Endothelial cell of umbilical vein (primary cell): ENCODE measurements around the gene PRKAR2B. TPM values are rescaled to one million over a fixed set of nuclear protein-coding genes. Genes with fewer than 3 reads are reported as not detected.

ENCODE experiments used
- BruUV-seq: library from RNA; stranded (reverse); fragments of 400-500 nt; replicated peaks from 2 replicates; lab custom pipeline; 2021; lab: Mats Ljungman, UMichigan
- CTCF ChIA-PET: fragments of 300-600, 350-600 bp; sonication (Branson Sonifier 250); formaldehyde crosslinking; loops from one replicate; lab custom pipeline; 2021; ENCODE audit warnings: antibody characterized with exemption, inconsistent platforms; lab: Charles Lee
- POLR2A ChIA-PET: fragments of 300-600, 350-600 bp; sonication (Branson Sonifier 250); formaldehyde crosslinking; loops from one replicate; lab custom pipeline; 2021; ENCODE audit warnings: antibody characterized with exemption, inconsistent platforms; lab: Charles Lee
- DNase-seq: peaks from one replicate; pipeline ENCODE4 v3.0.0-alpha.2; 2011; ENCODE audit warnings: low read depth, low spot score
- FAIRE-seq: peaks from 2 replicates; lab custom pipeline; 2011; peaks lifted over from hg19 to GRCh38; lab: Jason Lieb, UNC
- H2AFZ ChIP-seq: 2 replicates; pipeline ENCODE4 v1.6.0; 2012; ENCODE audit warnings: low read depth, low read length, control low read depth, inconsistent platforms
- H3K27ac ChIP-seq: 2 replicates; pipeline ENCODE4 v1.5.1; 2011; ENCODE audit warnings: low read depth, mild to moderate bottlenecking, control low read depth, low read length, moderate library complexity; ENCODE audit not compliant: insufficient read depth
- H3K27me3 ChIP-seq, 2 experiments: 2 replicates each; pipeline versions ENCODE4 v1.6.0 to v1.6.1; 2011; ENCODE audit warnings: low read length in 2 of 2, mixed read lengths in 1 of 2; ENCODE audit not compliant: control insufficient read depth in 2 of 2, insufficient read depth in 2 of 2
- H3K36me3 ChIP-seq, 2 experiments: 2 replicates in 1 of 2; 3 replicates in 1 of 2; pipeline ENCODE4 v1.5.1; 2011; ENCODE audit warnings: low read length in 2 of 2, mild to moderate bottlenecking in 1 of 2, moderate library complexity in 1 of 2; ENCODE audit not compliant: control insufficient read depth in 2 of 2, insufficient read depth in 2 of 2; ENCODE audit errors: extremely low read depth in 1 of 2
- H3K4me1 ChIP-seq: 3 replicates; pipeline ENCODE4 v1.5.1; 2011; ENCODE audit warnings: mild to moderate bottlenecking, low read length; ENCODE audit not compliant: control insufficient read depth, insufficient read depth; ENCODE audit errors: extremely low read depth
- H3K4me2 ChIP-seq: 2 replicates; pipeline ENCODE4 v1.6.1; 2011; ENCODE audit warnings: low read length, control low read depth, mixed read lengths; ENCODE audit not compliant: insufficient read depth
- H3K4me3 ChIP-seq, 3 experiments: fragments of 200-600 bp in 1 of 3; sonication (generic), shearing (Covaris generic) in 1 of 3; replicated peaks in 1 of 3; 2 replicates each; pipeline ENCODE4 v1.5.1; 2011 to 2016; ENCODE audit warnings: control low read depth in 3 of 3, low read length in 3 of 3, mild to moderate bottlenecking in 2 of 3, inconsistent platforms in 1 of 3, low read depth in 1 of 3, moderate library complexity in 1 of 3; ENCODE audit not compliant: insufficient read depth in 1 of 3
- H3K79me2 ChIP-seq: 2 replicates; pipeline ENCODE4 v1.6.0; 2012; ENCODE audit warnings: low read length, inconsistent platforms; ENCODE audit not compliant: control insufficient read depth, insufficient read depth
- H3K9ac ChIP-seq: replicated peaks from 2 replicates; pipeline ENCODE3; 2011; ENCODE audit warnings: low read length, control low read depth; ENCODE audit not compliant: insufficient read depth; ENCODE audit errors: extremely low read depth
- H3K9me1 ChIP-seq: replicated peaks from 3 replicates; pipeline ENCODE4 v1.6.0; 2011; ENCODE audit warnings: mild to moderate bottlenecking, low read length; ENCODE audit not compliant: control insufficient read depth, insufficient read depth; ENCODE audit errors: extremely low read depth
- H3K9me3 ChIP-seq: replicated peaks from 2 replicates; pipeline ENCODE4 v1.5.1; 2012; ENCODE audit warnings: low read length, inconsistent platforms; ENCODE audit not compliant: control insufficient read depth, insufficient read depth
- H4K20me1 ChIP-seq: replicated peaks from 2 replicates; pipeline ENCODE3; 2011; ENCODE audit warnings: mild to moderate bottlenecking, low read length; ENCODE audit not compliant: control insufficient read depth, insufficient read depth; ENCODE audit errors: extremely low read depth
- EZH2 ChIP-seq: IDR thresholded peaks from 2 replicates; pipeline ENCODE4 v1.6.1; 2012; ENCODE audit warnings: borderline replicate concordance, low read depth, mild to moderate bottlenecking, moderate library complexity, low read length, inconsistent platforms; ENCODE audit not compliant: severe bottlenecking
- FOS ChIP-seq: IDR thresholded peaks from 2 replicates; pipeline ENCODE4 v1.6.1; 2011; ENCODE audit warnings: mild to moderate bottlenecking, low read length, moderate library complexity, borderline replicate concordance; ENCODE audit not compliant: insufficient read depth
- GATA2 ChIP-seq: IDR thresholded peaks from 2 replicates; pipeline ENCODE4 v1.7.0; 2011; ENCODE audit warnings: low read depth, mild to moderate bottlenecking, moderate library complexity, mixed read lengths, low read length; ENCODE audit not compliant: insufficient read length, insufficient read depth
- JUN ChIP-seq: IDR thresholded peaks from 2 replicates; pipeline ENCODE4 v1.6.1; 2011; ENCODE audit warnings: borderline replicate concordance, low read depth; ENCODE audit not compliant: insufficient read length, insufficient read depth
- MYC ChIP-seq: IDR thresholded peaks from one replicate; pipeline ENCODE4 v1.6.1; 2011; ENCODE audit warnings: mild to moderate bottlenecking, low read depth, low read length
- POLR2A ChIP-seq: IDR thresholded peaks from 2 replicates; pipeline ENCODE4 v1.6.1; 2012; ENCODE audit warnings: low read depth, mild to moderate bottlenecking, control low read depth, low read length
- POLR2AphosphoS5 ChIP-seq: IDR thresholded peaks from 2 replicates; pipeline ENCODE4 v1.6.1; 2012; ENCODE audit warnings: low read depth, mild to moderate bottlenecking, control low read depth, low read length, moderate library complexity; ENCODE audit not compliant: insufficient read depth
- dilution Hi-C: fragments of 300-500 bp; cut with MboI; formaldehyde crosslinking; loops from one replicate; pipeline ENCODE4 v1.15.0; 2019; ENCODE audit warnings: low sequenced_read_pairs; ENCODE audit not compliant: extremely low pct_ligation_motif_present
- intact Hi-C: fragments of 100-400 bp; cut with micrococcal nuclease; formaldehyde crosslinking; loops from one replicate; pipeline ENCODE4 v1.10.0; 2022
- polyA plus RNA-seq, 4 experiments: library from polyadenylated mRNA; depleted of rRNA in 3 of 4; stranded (reverse) in 3 of 4; unstranded in 1 of 4; fragments of >200 nt; gene quantifications; 2 replicates each; pipeline versions ENCODE4 v1.2.1 to v1.2.3, GENCODE V29; 2011 to 2012; ENCODE audit warnings: missing spikeins in 1 of 4
- total RNA-seq: library from RNA; stranded (reverse); gene quantifications from 2 replicates; pipeline ENCODE4 v1.2.3, GENCODE V29; 2021
- TF ChIP-seq, protein P1 (sequence below): IDR thresholded peaks from 2 replicates; pipeline ENCODE4 v1.6.1; 2011; ENCODE audit not compliant: insufficient read depth, insufficient read length
- TF ChIP-seq, protein P2 (sequence below), 2 donors: IDR thresholded peaks; 1 replicate in 1 of 2; 2 replicates in 1 of 2; pipeline ENCODE4 v1.5.1; 2011; ENCODE audit warnings: low read length in 2 of 2, mild to moderate bottlenecking in 2 of 2, moderate library complexity in 2 of 2, control low read depth in 1 of 2, inconsistent platforms in 1 of 2, low read depth in 1 of 2; ENCODE audit not compliant: insufficient read depth in 1 of 2; ENCODE audit errors: extremely low read depth in 1 of 2

Gene PRKAR2B
- total and polyA plus RNA-seq, 2 donors (not counting 3 experiments of a cell fraction or from before 2014, with no cell fraction given), result 10.7 to 39.8 TPM

DNA sequence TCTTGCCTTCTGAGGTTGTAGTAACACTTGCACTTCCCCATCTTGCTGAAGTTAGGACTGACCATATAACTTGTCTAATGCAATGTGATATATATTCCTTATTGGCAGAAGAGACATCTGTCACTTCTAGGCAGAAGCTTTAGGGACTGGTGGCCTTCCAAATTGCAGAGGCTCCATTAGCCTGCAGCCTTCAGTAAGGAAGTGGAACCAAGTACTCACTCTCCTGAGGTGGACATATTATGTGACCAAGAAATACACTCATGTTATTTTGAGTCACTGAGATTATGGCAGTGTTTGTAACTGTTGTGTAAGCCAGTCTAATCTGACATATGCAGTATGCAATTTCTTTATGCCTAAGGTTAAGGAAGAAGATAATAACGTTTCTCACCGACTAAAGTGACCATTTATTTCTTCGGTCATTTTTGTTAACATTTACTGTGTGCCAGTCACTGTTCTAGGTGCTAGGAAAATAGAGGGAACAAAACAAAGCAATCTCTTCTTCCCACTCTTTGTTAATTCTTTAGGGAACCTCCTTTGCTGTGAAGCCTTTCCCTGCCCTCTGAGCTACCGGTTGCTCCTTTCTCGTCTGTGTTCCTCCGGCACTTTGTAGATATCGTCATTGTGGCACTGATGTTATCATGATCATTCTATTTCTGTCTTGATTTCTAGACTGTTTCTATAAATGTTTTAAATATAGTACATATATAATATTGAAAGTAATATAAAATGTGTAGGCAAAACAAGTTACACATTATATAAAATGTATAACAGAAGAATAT lies 71.4 kb downstream of the PRKAR2B start:
- intact Hi-C loops (no loop called here), dilution Hi-C loops (no loop called here)
- Histone ChIP-seq H2AFZ (no peak overlapping the region), H3K79me2 (peaks cover 22% of the 10 kb centered on the region), H4K20me1 (no peaks in the 10 kb centered on the region), H3K9me3 (no peaks in the 10 kb centered on the region), H3K27ac (no peak overlapping the region), H3K9me1 (no peaks in the 10 kb centered on the region), H3K4me2 (no peak overlapping the region), H3K4me3 (no peak overlapping the region), H3K9ac (no peak overlapping the region), H3K4me1 (peaks cover 9% of the 10 kb centered on the region), H3K27me3 (no peaks in the 10 kb centered on the region), H3K36me3 (no peaks in the 10 kb centered on the region)
- CTCF ChIA-PET, result interaction anchor here (1.6 kb wide), 1 partner anchor 32 kb away, joined by 6 read pairs; no protein-coding TSS in a partner anchor
- BruUV-seq, result no TSS peak
- TF ChIP-seq JUN, result no peak
- no peak for TF ChIP-seq GATA2
- no peak for TF ChIP-seq EZH2
- TF ChIP-seq MYC, result no peak
- TF ChIP-seq, protein P1, sequence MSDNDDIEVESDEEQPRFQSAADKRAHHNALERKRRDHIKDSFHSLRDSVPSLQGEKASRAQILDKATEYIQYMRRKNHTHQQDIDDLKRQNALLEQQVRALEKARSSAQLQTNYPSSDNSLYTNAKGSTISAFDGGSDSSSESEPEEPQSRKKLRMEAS, result no peak
- no peak for TF ChIP-seq POLR2AphosphoS5
- TF ChIP-seq, protein P2, sequence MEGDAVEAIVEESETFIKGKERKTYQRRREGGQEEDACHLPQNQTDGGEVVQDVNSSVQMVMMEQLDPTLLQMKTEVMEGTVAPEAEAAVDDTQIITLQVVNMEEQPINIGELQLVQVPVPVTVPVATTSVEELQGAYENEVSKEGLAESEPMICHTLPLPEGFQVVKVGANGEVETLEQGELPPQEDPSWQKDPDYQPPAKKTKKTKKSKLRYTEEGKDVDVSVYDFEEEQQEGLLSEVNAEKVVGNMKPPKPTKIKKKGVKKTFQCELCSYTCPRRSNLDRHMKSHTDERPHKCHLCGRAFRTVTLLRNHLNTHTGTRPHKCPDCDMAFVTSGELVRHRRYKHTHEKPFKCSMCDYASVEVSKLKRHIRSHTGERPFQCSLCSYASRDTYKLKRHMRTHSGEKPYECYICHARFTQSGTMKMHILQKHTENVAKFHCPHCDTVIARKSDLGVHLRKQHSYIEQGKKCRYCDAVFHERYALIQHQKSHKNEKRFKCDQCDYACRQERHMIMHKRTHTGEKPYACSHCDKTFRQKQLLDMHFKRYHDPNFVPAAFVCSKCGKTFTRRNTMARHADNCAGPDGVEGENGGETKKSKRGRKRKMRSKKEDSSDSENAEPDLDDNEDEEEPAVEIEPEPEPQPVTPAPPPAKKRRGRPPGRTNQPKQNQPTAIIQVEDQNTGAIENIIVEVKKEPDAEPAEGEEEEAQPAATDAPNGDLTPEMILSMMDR (IDR thresholded peaks at IDR 0.05; ENCODE audit: extremely low read depth in 1 of 2, insufficient read depth in 1 of 2, low read depth in 1 of 2, low read length in 2 of 2), result no peak
- TF ChIP-seq POLR2A, result no peak
- TF ChIP-seq FOS, result no peak
- FAIRE-seq, result no peak
- POLR2A ChIA-PET, result no interaction called here
- no peak for DNase-seq
